H1 (cell line): ENCODE results near the gene LIPG.

ENCODE experiments used
- EP300 ChIP-seq, 2 experiments: IDR thresholded peaks; 1 replicate in 1 of 2; 2 replicates in 1 of 2; pipeline ENCODE4 v1.6.1; 2011 to 2012; ENCODE audit warnings: low read depth in 2 of 2, low read length in 2 of 2, mild to moderate bottlenecking in 2 of 2, borderline replicate concordance in 1 of 2, inconsistent platforms in 1 of 2, moderate library complexity in 1 of 2
- POLR2A ChIP-seq, 2 experiments: IDR thresholded peaks; 1 replicate in 1 of 2; 2 replicates in 1 of 2; pipeline ENCODE4 v1.6.1; 2011; ENCODE audit warnings: low read depth in 2 of 2, low read length in 2 of 2, mild to moderate bottlenecking in 2 of 2; ENCODE audit errors: control extremely low read depth in 1 of 2
- TF ChIP-seq, protein P1 (sequence below): IDR thresholded peaks from 2 replicates; pipeline ENCODE4 v1.6.1; 2012; ENCODE audit warnings: low read length, inconsistent platforms
- TF ChIP-seq, protein P2 (sequence below), 3 experiments: IDR thresholded peaks; 1 replicate in 2 of 3; 2 replicates in 1 of 3; pipeline versions ENCODE4 v1.5.1 to v1.6.1; 2011; ENCODE audit warnings: low read length in 3 of 3, mild to moderate bottlenecking in 3 of 3, inconsistent platforms in 2 of 3, low read depth in 1 of 3, moderate library complexity in 1 of 3; ENCODE audit not compliant: insufficient read depth in 1 of 3; ENCODE audit errors: control extremely low read depth in 1 of 3

DNA sequence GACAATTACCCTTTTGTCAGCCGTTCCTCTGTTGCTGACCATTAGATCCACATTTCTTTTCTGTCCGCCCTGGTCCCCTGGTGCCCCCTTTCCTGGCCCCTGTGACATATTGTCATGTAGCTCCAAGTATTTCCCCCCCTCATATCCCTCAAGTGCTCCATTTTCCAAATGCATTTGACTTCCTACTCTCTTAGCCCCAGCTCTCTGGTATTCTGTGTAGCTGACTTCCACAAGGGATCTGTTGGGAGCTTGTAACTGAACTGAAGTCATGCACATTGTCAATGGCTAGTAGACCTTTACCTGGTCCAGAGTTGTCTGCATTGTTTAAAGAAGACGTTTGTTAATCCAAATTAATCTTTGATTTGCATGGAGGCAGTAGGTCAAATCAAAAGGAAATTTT, 34.8 kb downstream of the LIPG start:
- TF ChIP-seq EP300 (IDR thresholded peaks at IDR 0.05; ENCODE audit: borderline replicate concordance in 1 of 2, low read depth in 2 of 2, low read length in 2 of 2) (no peak), POLR2A (IDR thresholded peaks at IDR 0.05; ENCODE audit: control extremely low read depth in 1 of 2, low read depth in 2 of 2, low read length in 2 of 2) (no peak)
- TF ChIP-seq, protein P1, sequence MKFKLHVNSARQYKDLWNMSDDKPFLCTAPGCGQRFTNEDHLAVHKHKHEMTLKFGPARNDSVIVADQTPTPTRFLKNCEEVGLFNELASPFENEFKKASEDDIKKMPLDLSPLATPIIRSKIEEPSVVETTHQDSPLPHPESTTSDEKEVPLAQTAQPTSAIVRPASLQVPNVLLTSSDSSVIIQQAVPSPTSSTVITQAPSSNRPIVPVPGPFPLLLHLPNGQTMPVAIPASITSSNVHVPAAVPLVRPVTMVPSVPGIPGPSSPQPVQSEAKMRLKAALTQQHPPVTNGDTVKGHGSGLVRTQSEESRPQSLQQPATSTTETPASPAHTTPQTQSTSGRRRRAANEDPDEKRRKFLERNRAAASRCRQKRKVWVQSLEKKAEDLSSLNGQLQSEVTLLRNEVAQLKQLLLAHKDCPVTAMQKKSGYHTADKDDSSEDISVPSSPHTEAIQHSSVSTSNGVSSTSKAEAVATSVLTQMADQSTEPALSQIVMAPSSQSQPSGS = no peak
- TF ChIP-seq, protein P2, sequence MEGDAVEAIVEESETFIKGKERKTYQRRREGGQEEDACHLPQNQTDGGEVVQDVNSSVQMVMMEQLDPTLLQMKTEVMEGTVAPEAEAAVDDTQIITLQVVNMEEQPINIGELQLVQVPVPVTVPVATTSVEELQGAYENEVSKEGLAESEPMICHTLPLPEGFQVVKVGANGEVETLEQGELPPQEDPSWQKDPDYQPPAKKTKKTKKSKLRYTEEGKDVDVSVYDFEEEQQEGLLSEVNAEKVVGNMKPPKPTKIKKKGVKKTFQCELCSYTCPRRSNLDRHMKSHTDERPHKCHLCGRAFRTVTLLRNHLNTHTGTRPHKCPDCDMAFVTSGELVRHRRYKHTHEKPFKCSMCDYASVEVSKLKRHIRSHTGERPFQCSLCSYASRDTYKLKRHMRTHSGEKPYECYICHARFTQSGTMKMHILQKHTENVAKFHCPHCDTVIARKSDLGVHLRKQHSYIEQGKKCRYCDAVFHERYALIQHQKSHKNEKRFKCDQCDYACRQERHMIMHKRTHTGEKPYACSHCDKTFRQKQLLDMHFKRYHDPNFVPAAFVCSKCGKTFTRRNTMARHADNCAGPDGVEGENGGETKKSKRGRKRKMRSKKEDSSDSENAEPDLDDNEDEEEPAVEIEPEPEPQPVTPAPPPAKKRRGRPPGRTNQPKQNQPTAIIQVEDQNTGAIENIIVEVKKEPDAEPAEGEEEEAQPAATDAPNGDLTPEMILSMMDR (IDR thresholded peaks at IDR 0.05; ENCODE audit: control extremely low read depth in 1 of 3, insufficient read depth in 1 of 3, low read depth in 1 of 3, low read length in 3 of 3) = no peak
